Effector memory CD8-positive, alpha-beta T cell (primary cell): Measurements from ENCODE around the gene PIK3AP1.

Source experiments
- ATAC-seq: fragments of 150-1000 bp; cut with Tn5 transposase; replicated peaks from 2 replicates; pipeline ENCODE4 v1.10.0; 2021; ENCODE audit warnings: mild to moderate bottlenecking, moderate library complexity
- DNase-seq, 3 experiments: peaks; one replicate each; pipeline ENCODE4 v3.0.0; 2021
- H3K27ac Mint-ChIP-seq, 2 donors: one replicate each; pipeline ENCODE4 v1.8.0; 2022; ENCODE audit warnings: mild to moderate bottlenecking in 2 of 2, mixed read lengths in 2 of 2, moderate library complexity in 2 of 2
- H3K27me3 Mint-ChIP-seq, 2 donors: one replicate each; pipeline ENCODE4 v1.8.0; 2022; ENCODE audit warnings: mixed read lengths in 2 of 2
- H3K36me3 Mint-ChIP-seq: one replicate; pipeline ENCODE4 v1.8.0; 2022; ENCODE audit warnings: mild to moderate bottlenecking, moderate library complexity, mixed read lengths; ENCODE audit not compliant: insufficient read depth
- H3K4me1 Mint-ChIP-seq, 2 donors: one replicate each; pipeline ENCODE4 v1.8.0; 2022; ENCODE audit warnings: low read depth in 2 of 2, mixed read lengths in 2 of 2
- H3K4me3 Mint-ChIP-seq, 2 donors: one replicate each; pipeline ENCODE4 v1.8.0; 2022; ENCODE audit warnings: mild to moderate bottlenecking in 2 of 2, mixed read lengths in 2 of 2, moderate library complexity in 2 of 2
- H3K9me3 Mint-ChIP-seq, 2 donors: one replicate each; pipeline ENCODE4 v1.8.0; 2022; ENCODE audit warnings: mixed read lengths in 2 of 2

Gene PIK3AP1

DNA sequence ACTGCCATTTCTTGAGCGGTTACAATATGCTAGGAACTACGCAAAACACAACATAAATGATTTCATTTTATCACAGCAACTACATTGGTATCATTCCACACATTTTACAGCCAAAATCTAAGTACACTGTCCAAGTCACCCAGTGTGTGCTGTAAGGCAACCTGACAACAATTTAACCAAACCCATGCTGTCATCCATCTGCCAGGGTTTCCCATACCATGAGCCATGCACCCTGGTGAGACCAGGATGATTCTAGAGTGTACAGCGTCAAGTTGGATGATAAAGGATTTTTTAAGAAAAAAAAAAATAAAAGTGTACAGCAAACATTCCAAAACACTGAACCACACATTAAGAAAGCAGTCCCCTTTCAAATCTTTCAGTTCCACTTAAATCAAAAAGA is 52.9 kb downstream of the PIK3AP1 start:
- Mint-ChIP-seq H3K36me3 (peaks cover 16% of the 10 kb centered on the region), H3K27me3 (no peaks in the 10 kb centered on the region), H3K4me3 (no peak overlapping the region), H3K4me1 (peaks cover 37 to 48% of the 10 kb centered on the region in 2 donors), H3K9me3 (no peaks in the 10 kb centered on the region), H3K27ac (peak overlapping the region in 1 of 2 donors; percentile 42)
- DNase-seq: no peak
- ATAC-seq: no peak

GRCh38 chr10:96666741-96667140 is 53.6 kb downstream of the PIK3AP1 start:
- H3K27ac Mint-ChIP-seq: peak overlapping the region in 1 of 2 donors; percentile 51
- H3K27me3 Mint-ChIP-seq: no peaks in the 10 kb centered on the region
- H3K4me1 Mint-ChIP-seq: peaks cover 35 to 44% of the 10 kb centered on the region in 2 donors
- no peak for DNase-seq
- H3K9me3 Mint-ChIP-seq: no peaks in the 10 kb centered on the region
- H3K4me3 Mint-ChIP-seq: no peak overlapping the region
- H3K36me3 Mint-ChIP-seq: peaks cover 14% of the 10 kb centered on the region
- no peak for ATAC-seq

GRCh38 chr10:96665306-96665705 is 55.0 kb downstream of the PIK3AP1 start:
- Mint-ChIP-seq H3K27ac (peak overlapping the region in 1 of 2 donors; percentile 32), H3K36me3 (peaks cover 8% of the 10 kb centered on the region), H3K27me3 (no peaks in the 10 kb centered on the region), H3K4me1 (peaks cover 30 to 37% of the 10 kb centered on the region in 2 donors), H3K9me3 (no peaks in the 10 kb centered on the region), H3K4me3 (no peak overlapping the region)
- ATAC-seq: no peak
- no peak for DNase-seq

- peaks cover 3% of the 10 kb centered on the region for H3K36me3 Mint-ChIP-seq
- no peaks in the 10 kb centered on the region for H3K27me3 Mint-ChIP-seq
- no peak overlapping the region for H3K4me3 Mint-ChIP-seq
- DNase-seq (no peak), ATAC-seq (peak; percentile 63)
- H3K9me3 Mint-ChIP-seq: no peaks in the 10 kb centered on the region
- H3K4me1 Mint-ChIP-seq: peaks cover 30 to 32% of the 10 kb centered on the region in 2 donors
- H3K27ac Mint-ChIP-seq: peak overlapping the region in 1 of 2 donors; percentile 65
These were observed 55.8 kb downstream of the PIK3AP1 start for GRCh38 chr10:96664563-96664962.

GRCh38 chr10:96663797-96664196 is 56.5 kb downstream of the PIK3AP1 start:
- H3K27me3 Mint-ChIP-seq: no peaks in the 10 kb centered on the region
- H3K9me3 Mint-ChIP-seq: no peaks in the 10 kb centered on the region
- DNase-seq (no peak), ATAC-seq (no peak)
- H3K27ac Mint-ChIP-seq: peak overlapping the region in 1 of 2 donors; percentile 38
- H3K36me3 Mint-ChIP-seq: no peaks in the 10 kb centered on the region
- no peak overlapping the region for H3K4me3 Mint-ChIP-seq
- H3K4me1 Mint-ChIP-seq: peaks cover 27 to 29% of the 10 kb centered on the region in 2 donors

- Mint-ChIP-seq H3K9me3 (no peaks in the 10 kb centered on the region), H3K4me1 (peaks cover 36 to 40% of the 10 kb centered on the region in 2 donors), H3K27ac (peak overlapping the region; percentile 63 to 75), H3K4me3 (no peak overlapping the region), H3K36me3 (peaks cover 5% of the 10 kb centered on the region), H3K27me3 (no peaks in the 10 kb centered on the region)
- ATAC-seq (no peak), DNase-seq (no peak)
These were observed 58.7 kb downstream of the PIK3AP1 start for GRCh38 chr10:96661632-96662031.

GRCh38 chr10:96660297-96660696 is 60.0 kb downstream of the PIK3AP1 start:
- peaks cover 16% of the 10 kb centered on the region for H3K36me3 Mint-ChIP-seq
- H3K4me1 Mint-ChIP-seq: peaks cover 41 to 48% of the 10 kb centered on the region in 2 donors
- H3K27ac Mint-ChIP-seq: peak overlapping the region; percentile 63 to 75
- ATAC-seq (no peak), DNase-seq (no peak)
- H3K27me3 Mint-ChIP-seq: no peaks in the 10 kb centered on the region
- peaks cover 0 to 5% of the 10 kb centered on the region in 2 donors for H3K9me3 Mint-ChIP-seq
- no peak overlapping the region for H3K4me3 Mint-ChIP-seq

DNA sequence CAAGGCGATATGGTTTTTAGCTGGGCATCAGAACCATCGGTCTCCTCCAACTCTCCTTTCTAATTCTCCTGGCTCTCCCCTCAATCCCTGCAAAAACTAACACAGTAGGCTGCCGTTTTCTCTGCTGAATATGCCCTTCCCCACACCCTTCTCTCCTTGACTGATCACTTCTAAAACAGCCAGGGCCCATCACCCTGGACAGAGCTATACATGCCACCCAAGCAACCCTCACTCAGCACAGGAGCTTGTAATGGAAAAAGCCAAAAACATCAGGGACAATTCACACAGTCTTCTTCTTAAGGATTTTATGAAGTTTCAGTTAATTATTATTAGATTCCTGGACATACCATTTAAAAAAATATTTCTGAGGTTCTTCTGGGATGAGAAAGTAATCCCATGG is 61.5 kb downstream of the PIK3AP1 start:
- ATAC-seq (no peak), DNase-seq (no peak)
- Mint-ChIP-seq H3K4me3 (no peak overlapping the region), H3K36me3 (peaks cover 17% of the 10 kb centered on the region), H3K27me3 (no peaks in the 10 kb centered on the region), H3K27ac (peak overlapping the region; percentile 49 to 71), H3K9me3 (peaks cover 0 to 5% of the 10 kb centered on the region in 2 donors), H3K4me1 (peaks cover 41 to 50% of the 10 kb centered on the region in 2 donors)

DNA sequence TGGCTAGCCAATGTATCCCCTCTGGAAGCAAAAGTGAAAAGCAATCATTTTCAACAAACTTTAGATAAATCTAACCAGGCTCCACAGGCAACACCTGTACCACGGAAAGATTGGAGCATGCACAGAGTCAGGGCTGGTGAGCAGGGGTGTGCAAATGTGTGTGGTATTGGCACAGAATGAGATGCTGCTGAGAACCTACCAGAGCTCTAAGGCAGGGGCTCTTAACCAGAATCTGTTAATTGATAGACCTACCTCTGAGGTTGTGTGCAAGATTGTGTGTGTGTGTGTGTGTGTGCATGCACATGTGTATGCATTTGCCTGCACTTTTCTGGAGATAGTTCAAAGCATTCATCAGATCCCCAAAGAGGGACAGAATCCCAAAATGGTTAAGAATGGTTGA is 62.9 kb downstream of the PIK3AP1 start:
- H3K9me3 Mint-ChIP-seq: peaks cover 0 to 5% of the 10 kb centered on the region in 2 donors
- ATAC-seq (no peak), DNase-seq (no peak)
- peak overlapping the region; percentile 31 to 61 for H3K27ac Mint-ChIP-seq
- peaks cover 20% of the 10 kb centered on the region for H3K36me3 Mint-ChIP-seq
- H3K4me3 Mint-ChIP-seq: no peak overlapping the region
- peaks cover 42 to 53% of the 10 kb centered on the region in 2 donors for H3K4me1 Mint-ChIP-seq
- no peaks in the 10 kb centered on the region for H3K27me3 Mint-ChIP-seq

DNA sequence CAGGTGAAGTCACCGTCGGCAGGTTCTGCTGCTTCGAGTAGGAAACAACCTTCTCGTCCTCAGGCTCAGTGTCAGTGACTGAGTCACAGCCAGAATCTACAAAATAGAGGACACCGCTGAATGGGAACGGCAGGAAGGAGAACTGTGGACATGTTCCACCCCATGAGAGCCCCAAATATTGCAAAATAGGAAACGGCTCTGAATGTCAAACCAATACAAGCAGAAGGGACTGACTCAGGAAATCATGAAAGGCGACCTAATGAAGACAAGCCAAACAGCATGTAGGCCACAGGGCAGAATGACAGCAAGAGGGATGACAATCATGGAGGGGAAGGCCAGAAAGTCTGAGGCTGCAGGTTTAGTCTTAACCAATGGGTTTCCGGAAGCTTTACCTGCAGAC is 63.5 kb downstream of the PIK3AP1 start:
- ATAC-seq: no peak
- H3K4me1 Mint-ChIP-seq: peaks cover 48 to 58% of the 10 kb centered on the region in 2 donors

DNA sequence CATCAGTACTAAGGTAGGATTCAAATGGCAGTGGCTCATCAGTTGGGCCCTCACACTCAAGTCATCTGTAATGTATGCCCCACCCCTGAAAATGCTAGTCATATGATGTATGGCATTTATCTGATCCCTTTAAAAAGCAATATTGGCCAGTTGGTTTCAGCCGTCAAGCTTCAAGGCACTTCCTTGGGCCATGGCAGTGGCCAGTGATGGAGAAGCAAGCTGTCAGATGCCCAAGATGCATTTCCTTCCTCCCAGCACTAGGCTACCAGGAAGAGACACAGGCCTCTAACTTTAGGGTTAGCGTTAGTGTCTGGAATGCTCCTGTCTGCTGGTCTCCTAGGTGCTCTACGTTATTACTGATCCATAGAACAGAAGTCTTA is 64.1 kb downstream of the PIK3AP1 start:
- H3K36me3 Mint-ChIP-seq: peaks cover 27% of the 10 kb centered on the region
- ATAC-seq: no peak
- H3K27me3 Mint-ChIP-seq: no peaks in the 10 kb centered on the region
- H3K4me1 Mint-ChIP-seq: peaks cover 50 to 61% of the 10 kb centered on the region in 2 donors
- no peak for DNase-seq
- peak overlapping the region in 1 of 2 donors; percentile 74 for H3K4me3 Mint-ChIP-seq
- peak overlapping the region; percentile 77 to 97 for H3K27ac Mint-ChIP-seq
- H3K9me3 Mint-ChIP-seq: peaks cover 0 to 5% of the 10 kb centered on the region in 2 donors

More for the DNA sequence above, 63.5 kb downstream of the PIK3AP1 start:
- peak overlapping the region in 1 of 2 donors; percentile 74 for H3K4me3 Mint-ChIP-seq
- H3K36me3 Mint-ChIP-seq: peaks cover 26% of the 10 kb centered on the region
- no peak for DNase-seq
- peak overlapping the region; percentile 77 to 97 for H3K27ac Mint-ChIP-seq
- no peaks in the 10 kb centered on the region for H3K27me3 Mint-ChIP-seq
- peaks cover 0 to 5% of the 10 kb centered on the region in 2 donors for H3K9me3 Mint-ChIP-seq

GRCh38 chr10:96655461-96656197 is 64.7 kb downstream of the PIK3AP1 start:
- Mint-ChIP-seq H3K27ac (peak overlapping the region; percentile 77 to 97), H3K27me3 (no peaks in the 10 kb centered on the region)
- DNase-seq: no peak

DNA sequence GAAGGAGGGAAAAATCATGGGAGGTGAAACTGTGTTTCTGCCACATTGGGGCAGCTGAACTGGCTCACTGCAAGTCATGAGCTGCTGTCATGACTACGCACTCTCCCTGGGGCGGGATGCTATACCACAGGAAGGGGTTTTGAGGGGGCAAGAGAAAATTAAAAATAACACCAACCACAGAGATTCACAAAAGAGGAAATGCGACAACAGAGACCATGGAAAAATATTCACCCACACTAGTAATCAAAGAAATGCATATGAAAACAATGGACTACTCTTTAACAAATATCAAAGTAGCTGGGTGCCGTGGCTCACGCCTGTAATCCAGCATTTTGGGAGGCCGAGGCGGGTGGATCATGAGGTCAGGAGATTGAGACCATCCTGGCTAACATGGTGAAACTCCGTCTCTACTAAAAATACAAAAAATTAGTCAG is 68.3 kb downstream of the PIK3AP1 start:
- DNase-seq (peak; percentile 54 to 60 (median 54)), ATAC-seq (peak; percentile 82)
- Mint-ChIP-seq H3K4me1 (peaks cover 54 to 60% of the 10 kb centered on the region in 2 donors), H3K9me3 (peaks cover 0 to 5% of the 10 kb centered on the region in 2 donors), H3K4me3 (peak overlapping the region; percentile 77 to 83), H3K36me3 (peaks cover 40% of the 10 kb centered on the region), H3K27me3 (no peaks in the 10 kb centered on the region), H3K27ac (peak overlapping the region; percentile 91 to 97)

More at GRCh38 chr10:96655461-96656197, 64.7 kb downstream of the PIK3AP1 start:
- no peak for ATAC-seq
- Mint-ChIP-seq H3K9me3 (peaks cover 0 to 5% of the 10 kb centered on the region in 2 donors), H3K4me1 (peaks cover 54 to 63% of the 10 kb centered on the region in 2 donors), H3K4me3 (peak overlapping the region in 1 of 2 donors; percentile 74), H3K36me3 (peaks cover 27% of the 10 kb centered on the region)

GRCh38 chr10:96650958-96651357 is 69.4 kb downstream of the PIK3AP1 start:
- H3K27ac Mint-ChIP-seq: peak overlapping the region; percentile 91 to 97
- no peaks in the 10 kb centered on the region for H3K27me3 Mint-ChIP-seq
- no peak for DNase-seq
- no peak for ATAC-seq
- H3K4me3 Mint-ChIP-seq: peak overlapping the region; percentile 77 to 83
- peaks cover 55 to 57% of the 10 kb centered on the region in 2 donors for H3K4me1 Mint-ChIP-seq
- peaks cover 39% of the 10 kb centered on the region for H3K36me3 Mint-ChIP-seq
- peaks cover 0 to 5% of the 10 kb centered on the region in 2 donors for H3K9me3 Mint-ChIP-seq
